CD4-positive, alpha-beta T cell treated with Interleukin-17A for 4 hours (primary cell): Measurements from ENCODE around the gene SLC24A2.

ENCODE experiments used
- DNase-seq: peaks from one replicate; pipeline ENCODE4 v3.0.0-alpha.2; 2020; ENCODE audit warnings: mixed read lengths

The SLC24A2 gene

DNA sequence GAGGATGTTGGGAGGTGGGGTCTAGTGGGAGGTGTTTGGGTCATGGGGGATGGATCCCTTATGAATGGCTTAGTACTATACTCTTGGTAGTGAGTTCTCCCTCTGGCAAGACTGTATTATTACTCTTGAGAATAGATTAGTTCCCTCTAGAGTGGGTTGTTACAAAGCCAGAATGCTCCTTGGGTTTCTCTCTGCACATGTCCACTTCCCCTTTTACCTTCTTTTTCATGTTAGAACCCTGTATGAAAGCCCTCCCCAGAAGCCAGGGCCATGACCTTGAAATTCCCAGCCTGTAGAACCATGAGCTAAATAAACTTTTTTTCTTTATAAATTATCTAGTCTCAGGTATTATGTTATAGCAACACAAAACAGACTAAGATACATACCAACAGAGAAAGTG lies 31.1 kb downstream of the SLC24A2 start:
- DNase-seq, result no peak

DNA sequence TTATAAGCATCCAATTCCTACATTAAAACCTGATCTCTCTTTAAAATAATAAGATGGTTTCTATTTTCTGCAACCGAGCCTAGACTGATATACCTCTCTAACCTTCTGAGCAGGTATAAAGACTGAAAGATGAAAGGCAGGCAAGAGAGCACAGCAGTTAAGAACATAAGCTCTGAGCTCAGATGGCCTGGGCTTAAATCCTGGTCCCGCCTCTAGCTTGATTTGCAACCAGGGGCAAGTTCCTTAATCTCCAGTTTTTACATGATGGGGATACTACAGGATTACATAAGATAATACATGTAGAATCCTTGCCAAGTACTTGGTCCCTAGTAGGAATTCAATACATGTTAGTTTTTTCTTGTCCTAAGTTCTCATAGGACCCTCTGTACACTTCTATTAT lies 33.9 kb downstream of the SLC24A2 start:
- DNase-seq, result no peak

DNA sequence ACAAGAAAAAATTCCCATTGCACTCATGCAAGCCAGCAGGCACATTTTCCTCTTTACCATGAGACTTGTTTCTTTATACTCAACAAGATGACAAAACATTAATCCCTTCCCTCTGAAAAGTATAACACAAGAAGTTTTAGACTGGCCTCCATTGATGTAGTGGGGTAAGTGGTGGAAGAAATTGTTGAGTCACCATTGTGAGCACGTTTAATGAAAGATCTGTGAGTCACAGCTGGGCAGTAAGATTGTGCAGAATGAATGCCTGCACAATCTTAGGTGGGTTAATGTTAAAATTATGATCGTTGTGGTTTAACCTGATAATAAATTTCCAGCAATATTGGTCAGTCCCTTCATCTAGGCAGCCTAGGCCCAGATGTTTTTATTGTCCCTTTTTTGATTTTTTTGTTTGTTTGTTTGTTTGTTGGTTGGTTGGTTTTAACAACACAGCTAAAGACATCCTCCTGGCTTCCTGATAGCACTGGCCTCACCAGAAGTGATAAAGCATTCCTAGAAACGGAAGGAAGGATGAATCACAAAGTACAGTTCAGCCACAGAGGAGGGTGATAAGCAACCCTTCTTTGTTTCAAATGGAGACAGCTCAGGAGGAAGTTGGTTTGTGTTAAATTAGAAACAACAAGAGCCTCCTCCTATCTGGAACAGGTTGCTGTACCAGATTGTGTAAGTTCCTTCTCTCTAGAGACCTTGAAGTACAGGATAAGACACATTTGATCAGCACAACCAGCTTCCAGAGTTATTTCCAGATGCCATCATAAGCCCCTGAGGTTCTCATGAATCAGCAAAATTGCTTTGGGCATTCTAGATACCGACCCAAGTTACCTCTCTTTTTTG lies 40.3 kb downstream of the SLC24A2 start:
- DNase-seq, result no peak

DNA sequence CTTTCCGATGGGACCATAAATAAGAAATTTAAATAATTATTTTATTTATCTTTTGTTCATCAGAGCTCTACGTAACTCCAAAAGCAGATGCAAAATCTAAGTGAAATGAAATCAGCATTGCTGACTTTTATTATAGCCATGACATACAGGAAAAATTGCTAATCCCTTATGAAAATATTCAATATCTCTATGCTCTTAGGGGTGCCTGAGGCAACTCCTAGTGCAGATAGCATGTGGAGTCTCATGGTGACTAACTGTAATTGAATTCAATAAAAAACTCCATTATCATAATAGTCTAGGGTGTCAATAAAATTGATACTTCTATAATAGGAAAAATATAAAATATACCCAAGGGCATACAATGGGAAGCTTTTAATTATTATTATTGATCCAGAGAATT lies 42.6 kb downstream of the SLC24A2 start:
- DNase-seq, result no peak

DNA sequence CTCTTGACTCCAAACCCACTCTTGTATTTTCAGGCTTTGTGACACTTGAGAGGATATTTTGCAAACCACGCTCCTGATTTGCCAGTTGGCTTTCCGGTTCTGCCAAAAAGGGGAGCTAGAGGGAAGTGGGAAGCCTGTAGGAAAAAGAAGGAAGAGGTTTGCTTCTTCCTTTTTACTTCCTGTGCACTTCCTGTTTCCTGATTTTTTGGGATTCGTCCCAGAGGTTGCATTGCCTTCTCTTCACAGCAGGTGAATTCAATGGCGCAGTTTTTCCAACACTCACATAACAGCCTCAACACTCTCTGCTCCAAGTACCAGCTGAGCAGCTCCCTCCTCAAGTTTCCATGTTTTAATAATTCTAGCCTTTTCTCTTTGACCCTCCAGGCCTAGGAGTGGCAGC lies 47.7 kb downstream of the SLC24A2 start:
- DNase-seq, result no peak
